HL-60 (cell line): Measurements from ENCODE around the gene PAAF1.

Experiments used
- CTCF ChIP-seq: IDR thresholded peaks from one replicate; pipeline ENCODE4 v1.5.1; 2011; ENCODE audit warnings: low read length, control low read depth, inconsistent platforms; ENCODE audit not compliant: insufficient read depth
- POLR2AphosphoS5 ChIP-seq: IDR thresholded peaks from 2 replicates; pipeline ENCODE4 v1.6.1; 2012; ENCODE audit warnings: low read depth
- SPI1 ChIP-seq: IDR thresholded peaks from 2 replicates; pipeline ENCODE4 v1.6.1; 2012; ENCODE audit warnings: low read depth, mild to moderate bottlenecking, borderline replicate concordance

- no peak for TF ChIP-seq CTCF
- no peak for TF ChIP-seq POLR2AphosphoS5
- TF ChIP-seq SPI1: no peak
Observed at GRCh38 chr11:73907191-73907590, 30.4 kb downstream of the PAAF1 start.
